Spinal cord (tissue), 10 donors: ENCODE measurements around the gene MPPED2. TPM values are rescaled to one million over a fixed set of nuclear protein-coding genes. Genes with fewer than 3 reads are reported as not detected.

Experiments
- DNase-seq, 6 donors: peaks; one replicate each; pipeline versions ENCODE4 v3.0.0 to v3.0.0-alpha.2; 2013 to 2015; ENCODE audit warnings: low spot score in 6 of 6, low read depth in 4 of 6
- H3K27ac ChIP-seq: one replicate; pipeline ENCODE4 v1.5.1; 2013; ENCODE audit warnings: low read depth, low read length, control low read depth
- H3K27me3 ChIP-seq: one replicate; pipeline ENCODE4 v1.6.1; 2013; ENCODE audit warnings: low read length; ENCODE audit not compliant: control insufficient read depth, insufficient read depth
- H3K36me3 ChIP-seq: one replicate; pipeline ENCODE4 v1.6.1; 2013; ENCODE audit warnings: low read length; ENCODE audit not compliant: control insufficient read depth, insufficient read depth
- H3K4me1 ChIP-seq: one replicate; pipeline ENCODE4 v1.6.1; 2013; ENCODE audit warnings: low read length; ENCODE audit not compliant: control insufficient read depth, insufficient read depth
- H3K4me3 ChIP-seq: one replicate; pipeline ENCODE4 v1.5.1; 2013; ENCODE audit warnings: low read depth, low read length, control low read depth
- H3K9me3 ChIP-seq: one replicate; pipeline ENCODE4 v1.6.1; 2013; ENCODE audit warnings: low read length; ENCODE audit not compliant: control insufficient read depth, insufficient read depth
- WGBS: methylation state at CpG from one replicate; pipeline ENCODE4 v1.1.5; 2013; ENCODE audit warnings: missing lambda C conversion rate; ENCODE audit not compliant: insufficient coverage; 5-methylcytosine and 5-hydroxymethylcytosine counted together
- polyA plus RNA-seq, 2 donors: library from polyadenylated mRNA; unstranded; fragments of 120-200 nt; gene quantifications; one replicate each; pipeline ENCODE4 v1.2.1, GENCODE V29; 2013; ENCODE audit not compliant: insufficient read length in 2 of 2
- total RNA-seq, 2 donors: library from RNA; depleted of rRNA in 1 of 2; stranded (reverse); fragments of 120-200 nt in 1 of 2; fragments of >200 nt in 1 of 2; gene quantifications; one replicate each; pipeline versions ENCODE4 v1.2.3 to v1.2.4, GENCODE V29; 2013 to 2014
- donor health status: healthy.

Gene MPPED2
- total and polyA plus RNA-seq, 4 donors: 30.7 to 72.2 (median 71.0) TPM

DNA sequence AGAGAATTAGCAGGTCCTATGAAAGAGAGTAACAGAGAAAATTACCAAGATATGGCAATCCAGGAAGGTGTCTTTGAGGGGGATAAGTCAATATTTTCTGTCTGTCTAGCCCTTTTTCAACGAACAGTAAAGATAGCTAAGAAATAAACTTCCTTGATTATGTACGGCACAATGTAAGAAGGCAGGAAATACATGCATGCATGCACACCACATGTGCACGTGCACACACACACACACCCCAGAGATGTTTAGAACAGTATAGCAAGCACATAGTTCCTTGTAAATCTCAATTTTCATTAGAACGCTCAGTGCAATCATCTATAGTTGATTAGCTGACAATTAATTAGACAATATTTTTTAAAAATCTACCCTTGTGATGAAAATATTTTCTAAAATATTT, 74.7 kb downstream of the MPPED2 start:
- no peaks in the 10 kb centered on the region for H3K9me3 ChIP-seq
- H3K36me3 ChIP-seq: no peaks in the 10 kb centered on the region
- no peak overlapping the region for H3K4me3 ChIP-seq
- DNase-seq: no peak
- H3K27ac ChIP-seq: no peak overlapping the region
- H3K4me1 ChIP-seq: no peaks in the 10 kb centered on the region
- H3K27me3 ChIP-seq: no peaks in the 10 kb centered on the region
- 100% methylated on average over 1 of the region's 4 CpGs for WGBS

GRCh38 chr11:30510750-30511149, 75.4 kb downstream of the MPPED2 start:
- WGBS: no CpG with 5 or more reads among the region's 2 CpGs

DNA sequence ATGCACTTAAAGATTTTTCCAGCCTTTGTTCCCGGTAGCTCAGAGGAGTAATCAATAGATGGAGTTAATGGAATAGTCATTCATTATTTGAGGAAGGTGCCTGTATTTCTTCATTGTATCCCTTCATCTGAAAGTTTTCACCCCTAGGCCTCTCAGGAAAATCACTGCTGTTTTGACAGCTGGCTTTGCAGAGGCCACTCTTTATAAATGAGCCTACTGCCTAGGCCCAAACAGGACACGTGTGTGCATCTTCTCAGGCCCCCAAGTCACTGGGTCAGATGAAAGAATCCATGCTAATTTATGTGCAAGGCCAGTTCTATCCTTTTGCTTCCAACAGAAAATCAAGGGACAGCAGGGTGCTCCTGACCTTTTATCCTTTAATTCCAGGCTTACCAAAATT, 76.8 kb downstream of the MPPED2 start:
- Histone ChIP-seq H3K27me3 (no peaks in the 10 kb centered on the region), H3K27ac (no peak overlapping the region), H3K4me1 (no peaks in the 10 kb centered on the region), H3K36me3 (no peaks in the 10 kb centered on the region), H3K9me3 (no peaks in the 10 kb centered on the region), H3K4me3 (no peak overlapping the region)
- 70% methylated on average over 1 of the region's 2 CpGs for WGBS
- no peak for DNase-seq

More at GRCh38 chr11:30510750-30511149, 75.4 kb downstream of the MPPED2 start:
- H3K9me3 ChIP-seq: no peaks in the 10 kb centered on the region
- DNase-seq: no peak
- H3K27me3 ChIP-seq: no peaks in the 10 kb centered on the region
- H3K4me1 ChIP-seq: no peaks in the 10 kb centered on the region
- H3K4me3 ChIP-seq: no peak overlapping the region
- H3K36me3 ChIP-seq: no peaks in the 10 kb centered on the region
- H3K27ac ChIP-seq: no peak overlapping the region

DNA sequence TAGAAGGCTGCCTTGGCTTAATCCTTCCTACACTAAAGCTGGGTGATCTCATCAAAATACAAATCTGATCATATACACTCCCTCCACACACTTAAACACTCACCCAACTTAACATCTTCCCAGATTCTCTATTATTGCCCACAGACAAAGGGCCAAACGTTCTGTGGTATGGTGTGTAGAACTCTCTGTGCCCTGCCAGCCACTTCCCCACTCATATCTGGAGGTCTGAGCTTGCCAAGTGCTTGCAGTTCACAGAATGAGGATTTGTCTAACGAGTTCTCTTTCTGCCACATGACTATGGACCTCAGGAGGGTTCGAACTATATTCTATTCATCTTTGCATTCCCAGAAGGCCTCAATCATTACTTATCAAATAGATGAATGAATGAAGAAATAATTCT, 77.6 kb downstream of the MPPED2 start:
- WGBS: 60% methylated on average over 1 of the region's 3 CpGs
- no peak for DNase-seq

DNA sequence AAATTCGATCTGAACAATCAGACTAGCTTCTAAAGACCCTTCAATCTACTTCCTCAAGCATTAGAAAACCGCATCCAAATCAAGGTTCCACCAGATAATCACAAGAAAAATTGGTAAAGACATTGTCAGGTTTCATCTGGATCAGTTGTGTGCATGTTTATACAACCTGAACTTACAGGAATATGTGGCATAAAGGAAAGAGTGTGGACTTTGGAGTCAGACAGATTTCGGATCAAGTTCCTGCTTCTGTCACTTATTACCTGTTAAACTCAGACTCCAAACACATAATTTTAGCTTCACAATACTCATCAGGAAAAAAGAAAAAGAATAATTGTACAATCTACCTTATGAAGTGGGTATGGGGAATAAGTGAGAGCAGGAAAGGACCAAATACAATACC, 80.5 kb downstream of the MPPED2 start:
- Histone ChIP-seq H3K27ac (no peak overlapping the region), H3K9me3 (no peaks in the 10 kb centered on the region), H3K4me1 (no peaks in the 10 kb centered on the region), H3K27me3 (no peaks in the 10 kb centered on the region), H3K36me3 (no peaks in the 10 kb centered on the region), H3K4me3 (no peak overlapping the region)
- no CpG with 5 or more reads among the region's 3 CpGs for WGBS
- no peak for DNase-seq

More for the DNA sequence above, 77.6 kb downstream of the MPPED2 start:
- Histone ChIP-seq H3K36me3 (no peaks in the 10 kb centered on the region), H3K4me1 (no peaks in the 10 kb centered on the region), H3K9me3 (no peaks in the 10 kb centered on the region), H3K27ac (no peak overlapping the region), H3K4me3 (no peak overlapping the region), H3K27me3 (no peaks in the 10 kb centered on the region)

GRCh38 chr11:30504468-30504867, 81.7 kb downstream of the MPPED2 start:
- WGBS: 40% methylated on average over 2 of the region's 2 CpGs
- DNase-seq: no peak
- no peak overlapping the region for H3K4me3 ChIP-seq

DNA sequence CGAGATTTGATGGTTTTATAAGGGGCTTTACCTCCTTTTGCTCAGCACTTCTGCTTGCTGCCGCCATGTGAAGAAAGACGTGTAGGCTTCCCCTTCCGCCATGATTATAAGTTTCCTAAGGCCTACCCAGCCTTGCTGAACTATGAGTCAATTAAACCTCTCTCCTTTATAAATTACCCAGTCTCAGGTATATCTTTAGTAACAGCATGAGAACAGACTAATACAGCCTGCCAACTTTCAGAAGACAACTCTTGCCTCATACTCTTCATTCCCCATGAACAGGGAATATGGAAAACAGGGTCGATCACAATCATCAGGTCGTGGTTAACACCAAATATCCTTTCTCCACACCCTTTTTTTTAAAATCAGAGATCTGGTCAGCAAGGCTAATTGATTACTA, 83.0 kb downstream of the MPPED2 start:
- no peaks in the 10 kb centered on the region for H3K27me3 ChIP-seq
- H3K4me1 ChIP-seq: no peaks in the 10 kb centered on the region
- 100% methylated on average over 4 of the region's 6 CpGs for WGBS
- no peak overlapping the region for H3K27ac ChIP-seq
- no peaks in the 10 kb centered on the region for H3K36me3 ChIP-seq
- no peaks in the 10 kb centered on the region for H3K9me3 ChIP-seq
- no peak for DNase-seq
- no peak overlapping the region for H3K4me3 ChIP-seq

More at GRCh38 chr11:30504468-30504867, 81.7 kb downstream of the MPPED2 start:
- Histone ChIP-seq H3K9me3 (no peaks in the 10 kb centered on the region), H3K27ac (no peak overlapping the region), H3K27me3 (no peaks in the 10 kb centered on the region), H3K4me1 (no peaks in the 10 kb centered on the region), H3K36me3 (no peaks in the 10 kb centered on the region)

- Histone ChIP-seq H3K27me3 (no peaks in the 10 kb centered on the region), H3K9me3 (no peaks in the 10 kb centered on the region), H3K4me1 (no peaks in the 10 kb centered on the region), H3K27ac (no peak overlapping the region), H3K36me3 (no peaks in the 10 kb centered on the region), H3K4me3 (no peak overlapping the region)
- DNase-seq: peak in 1 of 6 donors; percentile 73
- WGBS: no CpG with 5 or more reads among the region's 2 CpGs
These were observed 83.8 kb downstream of the MPPED2 start for GRCh38 chr11:30502305-30502704.

DNA sequence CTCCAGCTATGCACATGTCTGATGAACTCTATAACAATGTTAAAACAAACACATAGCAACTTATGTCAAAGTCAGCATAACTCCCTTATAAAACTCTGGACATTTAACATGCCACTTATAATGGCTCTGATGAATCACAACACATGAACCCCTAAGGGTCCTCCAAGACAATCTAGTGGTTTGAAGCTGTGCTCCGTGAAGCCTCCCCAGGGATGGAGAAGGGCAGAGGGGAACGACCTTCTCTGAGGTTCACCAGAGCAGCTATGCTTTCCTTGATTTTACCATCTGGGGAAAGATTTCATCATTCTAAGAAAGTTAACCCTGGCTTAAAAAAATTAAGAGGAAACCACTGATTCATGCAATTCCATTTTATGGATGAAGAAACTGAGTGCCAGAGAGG, 84.4 kb downstream of the MPPED2 start:
- no CpG with 5 or more reads among the region's 2 CpGs for WGBS
- Histone ChIP-seq H3K27ac (no peak overlapping the region), H3K36me3 (no peaks in the 10 kb centered on the region), H3K4me1 (no peaks in the 10 kb centered on the region), H3K9me3 (no peaks in the 10 kb centered on the region), H3K4me3 (no peak overlapping the region), H3K27me3 (no peaks in the 10 kb centered on the region)
- no peak for DNase-seq

DNA sequence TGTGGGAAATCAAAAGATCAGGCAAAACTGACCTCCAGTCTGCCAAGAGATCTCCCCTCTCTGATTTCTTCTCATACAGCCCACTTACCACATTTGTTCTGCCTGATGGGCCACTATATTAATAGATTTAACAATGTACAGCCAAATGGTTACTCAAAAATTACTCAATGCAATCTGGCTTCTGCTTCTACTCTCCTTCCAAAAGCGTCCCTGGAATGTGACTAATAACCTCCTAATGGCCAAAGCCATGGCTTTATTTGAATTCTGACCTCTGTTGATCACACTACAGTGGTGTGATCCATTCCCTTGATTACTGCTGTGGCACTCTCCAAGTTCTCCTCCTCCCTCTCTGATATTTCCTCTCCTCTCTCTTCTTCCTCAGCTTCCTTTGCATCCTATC, 86.2 kb downstream of the MPPED2 start:
- no peaks in the 10 kb centered on the region for H3K4me1 ChIP-seq
- DNase-seq: no peak
- H3K36me3 ChIP-seq: no peaks in the 10 kb centered on the region
- no peaks in the 10 kb centered on the region for H3K9me3 ChIP-seq
- no peak overlapping the region for H3K27ac ChIP-seq
- H3K4me3 ChIP-seq: no peak overlapping the region
- no peaks in the 10 kb centered on the region for H3K27me3 ChIP-seq
- 90% methylated on average over 1 of the region's 1 CpG for WGBS
